ENCODE data around the gene ACAN.

DNA sequence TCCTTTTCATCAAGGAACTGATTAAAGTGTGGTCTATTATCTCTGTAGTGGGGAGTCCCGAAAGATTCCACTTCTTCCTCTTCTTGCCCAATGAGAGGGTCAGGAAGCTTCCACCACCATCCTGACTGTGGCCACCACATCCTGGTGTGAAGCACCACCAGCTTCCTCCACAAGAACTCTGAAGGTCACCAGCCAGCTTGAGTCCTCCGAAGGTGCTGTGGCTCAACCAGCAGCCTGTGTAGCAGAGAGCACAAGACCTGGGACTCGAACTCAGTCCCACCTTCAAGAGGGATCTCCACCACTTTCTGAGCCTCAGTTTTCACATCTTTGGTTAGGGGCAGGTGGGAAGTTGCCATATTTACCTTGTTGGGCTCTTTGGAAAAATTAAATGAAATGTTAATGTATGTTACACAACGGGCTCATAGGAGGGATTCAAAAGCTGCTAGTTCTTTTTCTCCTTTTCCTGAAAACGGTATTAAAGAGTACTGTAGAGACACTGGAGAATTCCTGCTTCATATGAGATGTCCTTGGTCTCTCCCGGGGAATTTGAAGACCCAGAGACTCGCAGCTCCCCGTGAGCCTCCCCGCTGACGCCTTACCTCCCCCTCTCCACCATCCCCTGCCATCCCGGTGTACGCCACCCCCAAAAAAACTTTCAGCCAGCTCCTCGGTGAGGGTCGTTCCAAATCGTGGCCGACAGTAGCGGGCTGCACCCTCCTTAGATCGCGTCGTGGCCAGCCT lies 816 bp upstream of the ACAN start:
- no peak for TF ChIP-seq CTCF (IDR thresholded peaks at IDR 0.05; ENCODE audit: low read depth, low read length)
- TF ChIP-seq POLR2A (IDR thresholded peaks at IDR 0.05; ENCODE audit: extremely low read depth, insufficient read length), result no peak
- TF ChIP-seq, protein P1, sequence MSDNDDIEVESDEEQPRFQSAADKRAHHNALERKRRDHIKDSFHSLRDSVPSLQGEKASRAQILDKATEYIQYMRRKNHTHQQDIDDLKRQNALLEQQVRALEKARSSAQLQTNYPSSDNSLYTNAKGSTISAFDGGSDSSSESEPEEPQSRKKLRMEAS (IDR thresholded peaks at IDR 0.05; ENCODE audit: low read depth, low read length), result no peak
